ENCODE measurements around the gene UTRN.

UTRN gene

GRCh38 chr6:144314003-144314485 lies 28.9 kb downstream of the UTRN start:
- DNase-seq = peak in 3 of 14 donors; percentile 10 to 32 (median 20)

DNA sequence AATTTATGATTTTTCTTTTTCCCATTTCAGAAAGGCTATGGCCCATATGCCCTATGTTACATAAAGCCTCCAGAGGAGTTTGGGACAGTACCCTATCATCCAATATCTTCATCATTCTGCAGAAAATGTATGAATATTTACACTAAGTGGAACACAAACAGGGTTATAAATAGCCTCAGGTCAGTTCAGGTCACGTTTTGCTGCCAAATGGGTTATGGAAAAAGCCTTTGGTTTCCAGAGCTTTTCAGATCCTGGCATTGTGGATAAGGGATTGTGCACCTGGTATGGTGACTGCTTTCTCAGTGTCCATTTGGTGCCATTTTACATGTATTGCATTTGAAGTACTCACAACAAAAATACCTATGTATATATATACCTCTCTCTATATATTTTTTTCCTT lies 29.4 kb downstream of the UTRN start:
- no peak for DNase-seq

GRCh38 chr6:144315226-144315980 lies 30.3 kb downstream of the UTRN start:
- DNase-seq = no peak

DNA sequence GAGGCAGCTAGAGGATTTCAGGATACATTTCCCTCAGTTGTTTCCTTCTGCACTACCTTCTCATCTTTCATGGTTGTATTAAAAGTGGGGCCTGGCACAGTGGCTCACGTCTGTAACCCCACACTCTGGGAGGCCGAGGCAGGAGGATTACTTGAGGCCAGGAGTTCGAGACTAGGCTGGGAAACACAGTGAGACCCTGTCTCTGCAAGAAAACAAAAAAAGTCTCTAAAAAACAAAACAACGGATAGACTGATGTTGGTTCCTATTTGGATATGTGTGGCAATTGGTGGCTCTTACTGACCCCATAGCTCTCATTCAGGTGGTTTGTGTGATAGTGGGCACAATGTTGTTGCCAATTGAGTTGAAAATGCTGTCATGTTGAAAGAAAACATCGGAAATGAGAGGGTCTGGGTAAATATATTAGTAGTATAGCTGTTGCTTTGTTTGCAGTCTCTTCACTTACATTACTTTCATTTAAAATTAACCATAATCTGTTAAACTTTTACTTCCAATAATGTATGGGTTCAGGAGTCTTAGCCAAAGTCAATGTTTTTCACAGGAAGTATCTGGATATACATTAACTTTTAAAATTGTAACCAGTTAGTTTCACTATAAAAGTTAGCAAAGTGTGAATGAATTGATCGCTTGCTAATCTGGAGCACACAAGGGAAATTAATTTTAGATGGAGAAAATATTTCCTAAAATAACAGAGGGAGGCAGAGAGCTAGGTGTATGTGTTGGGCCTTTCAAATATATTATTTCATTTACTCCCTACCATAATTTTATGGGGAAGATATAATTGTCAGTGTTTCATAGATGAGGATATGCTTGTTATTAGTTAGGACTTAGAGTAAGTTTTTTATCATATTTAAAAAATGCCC lies 31.1 kb downstream of the UTRN start:
- no peak for DNase-seq

- no peak for DNase-seq
These were observed 31.7 kb downstream of the UTRN start for GRCh38 chr6:144316862-144317195.

DNA sequence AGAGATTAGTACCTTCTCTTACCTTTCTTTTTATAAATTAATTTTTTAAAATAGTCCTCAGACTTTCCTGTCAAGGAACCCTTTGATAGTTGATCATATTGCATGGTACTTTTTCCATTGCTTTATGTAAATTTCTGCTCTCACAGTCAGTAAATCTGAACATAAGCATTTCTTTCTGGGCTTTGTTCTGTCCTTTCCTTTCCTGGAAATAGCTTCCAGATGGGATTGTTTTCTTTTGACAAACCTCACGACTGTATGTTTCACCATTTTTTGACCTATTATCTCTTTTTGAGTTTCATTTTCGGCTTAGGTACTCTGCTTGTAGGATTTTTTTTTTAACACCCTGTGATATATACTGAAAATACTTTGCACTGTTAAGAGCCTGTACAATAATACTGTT lies 32.6 kb downstream of the UTRN start:
- no peak for DNase-seq

DNA sequence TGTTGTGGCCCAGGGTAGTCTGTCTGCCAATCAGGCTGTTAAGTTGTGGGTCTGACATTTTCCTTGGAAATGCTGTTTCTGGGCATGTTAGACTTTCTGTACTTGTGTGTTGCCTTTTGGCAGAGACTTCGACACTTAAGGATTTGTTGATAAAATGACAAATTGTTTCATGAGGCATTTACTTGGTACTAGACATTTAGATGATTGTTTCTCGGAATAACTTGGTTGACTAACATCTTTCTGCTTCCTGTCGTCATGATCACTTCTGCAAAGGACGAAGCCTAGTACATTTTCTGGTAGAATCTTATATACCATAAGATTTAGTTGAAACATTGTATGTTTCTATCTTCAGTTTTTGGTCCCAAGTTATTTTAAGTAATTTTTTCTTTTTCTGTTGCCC lies 34.1 kb downstream of the UTRN start:
- no peak for DNase-seq

GRCh38 chr6:144320741-144321140 lies 35.6 kb downstream of the UTRN start:
- no peak for DNase-seq

- no peak for DNase-seq
These were observed 36.9 kb downstream of the UTRN start for GRCh38 chr6:144321839-144322591.

DNA sequence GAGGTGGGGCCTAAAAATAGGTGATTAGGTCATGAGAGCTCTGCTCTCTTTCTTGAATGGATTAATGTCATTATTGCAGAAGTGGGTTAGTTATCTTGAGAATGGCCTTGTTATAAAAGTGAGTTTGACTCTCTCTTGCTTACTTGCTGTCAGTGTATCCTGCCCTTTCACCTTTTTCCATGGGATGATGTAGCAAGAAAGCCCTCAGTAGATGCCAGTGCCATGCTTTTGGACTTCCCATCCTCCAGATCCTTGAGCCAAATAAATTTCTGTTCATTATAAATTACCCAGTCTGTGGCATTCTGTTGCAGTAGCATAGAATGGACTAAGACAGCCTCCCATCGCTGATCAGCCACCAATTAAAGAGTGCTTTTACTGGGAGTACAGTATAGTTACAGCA lies 40.1 kb downstream of the UTRN start:
- DNase-seq = no peak

DNA sequence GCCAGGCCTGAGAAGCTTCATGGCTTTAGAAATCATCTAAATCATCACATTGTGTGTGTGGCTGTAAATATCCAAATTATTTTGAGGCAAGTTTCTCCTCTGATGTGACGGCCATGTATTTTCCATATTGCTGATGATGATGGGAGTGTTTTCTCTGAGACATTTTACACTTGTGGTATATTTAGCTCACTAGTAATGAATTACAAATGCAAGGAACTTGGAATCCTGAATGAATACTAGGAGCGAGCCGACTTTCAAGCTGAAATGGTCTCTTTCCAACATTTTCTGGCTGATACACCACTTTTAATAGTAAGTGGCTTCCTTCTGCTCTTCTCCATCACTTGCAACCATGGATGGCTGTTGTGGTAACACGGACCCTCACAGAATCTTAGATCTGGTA lies 41.3 kb downstream of the UTRN start:
- no peak for DNase-seq

DNA sequence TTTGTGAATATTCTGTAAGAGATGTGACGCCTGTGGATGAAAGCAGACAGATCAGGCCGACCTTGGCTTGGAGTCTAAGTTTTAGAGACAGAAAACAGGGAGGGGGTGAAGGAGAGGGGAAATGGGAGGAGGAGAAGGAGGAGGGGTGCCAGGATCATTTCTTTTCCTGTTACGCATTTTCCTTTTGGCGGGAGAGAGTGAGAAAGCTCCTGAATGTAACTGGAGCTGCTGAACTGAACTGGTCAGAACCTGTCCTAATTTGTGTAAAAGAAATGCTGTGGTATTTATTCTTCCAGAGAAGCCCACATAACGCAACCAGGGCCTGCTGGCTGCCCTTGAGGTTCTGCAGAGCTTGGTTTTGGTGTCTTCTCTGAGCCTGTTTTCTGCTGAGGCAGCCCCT lies 41.9 kb downstream of the UTRN start:
- DNase-seq = no peak

- no peak for DNase-seq
These were observed 45.2 kb downstream of the UTRN start for GRCh38 chr6:144330017-144330987.

DNA sequence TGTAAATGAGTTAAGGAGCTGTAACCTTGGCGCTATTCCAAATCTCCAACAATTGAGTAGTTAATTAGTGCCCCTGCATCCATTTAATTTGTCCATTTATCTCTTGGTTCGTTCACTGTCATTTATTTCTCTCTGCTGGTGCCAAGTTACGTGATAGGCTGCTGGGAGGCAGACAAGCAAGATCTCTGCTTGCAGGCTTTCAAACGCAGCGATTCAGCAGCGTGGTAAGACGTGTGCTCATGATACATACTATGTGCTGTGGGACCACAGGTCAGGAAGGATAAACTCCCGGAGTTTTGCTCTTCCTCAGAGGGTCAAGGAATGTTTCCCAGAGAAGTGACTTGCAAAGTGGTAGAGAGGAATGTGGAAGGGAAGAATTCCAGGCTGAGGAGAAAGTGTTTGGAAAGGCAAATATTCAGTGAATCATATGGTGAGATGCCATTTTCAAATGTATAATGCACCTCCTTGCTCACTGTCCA lies 46.4 kb downstream of the UTRN start:
- DNase-seq = no peak

- no peak for DNase-seq
These were observed 47.0 kb downstream of the UTRN start for GRCh38 chr6:144332177-144332576.

DNA sequence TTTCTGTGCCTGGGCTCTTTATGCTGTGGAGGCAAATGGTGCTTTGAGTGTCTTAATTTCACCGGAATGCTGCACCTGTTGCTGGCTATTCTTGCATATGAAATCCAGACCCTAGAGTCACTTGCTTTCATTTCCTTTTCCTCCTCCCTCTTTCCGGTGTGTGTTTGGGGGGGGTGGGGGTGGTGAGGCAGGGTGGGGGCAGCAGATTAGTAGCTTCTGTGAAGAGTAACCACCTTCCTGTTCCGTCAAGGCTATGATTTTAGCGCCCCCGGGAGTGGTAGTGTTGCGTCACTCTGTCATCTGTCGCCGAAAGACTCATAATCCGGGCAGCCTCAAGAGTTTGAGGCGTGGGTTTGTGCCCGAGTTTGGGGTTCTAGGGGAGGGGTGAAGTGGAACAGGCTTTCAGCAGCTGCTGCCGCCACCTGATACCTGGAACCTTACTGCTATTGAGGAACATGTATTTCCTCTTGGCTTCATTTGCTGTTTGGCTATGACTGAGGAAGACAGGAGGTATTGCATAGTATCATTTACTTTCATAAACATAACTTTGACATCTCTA lies 49.1 kb downstream of the UTRN start:
- DNase-seq = no peak

Data from C1 segment of cervical spinal cord (tissue), 14 donors.